HepG2 (cell line): Measurements from ENCODE around the gene SERPINA3. TPM values are rescaled to one million over a fixed set of nuclear protein-coding genes. Genes with fewer than 3 reads are reported as not detected.

Source experiments
- CHD2 ChIP-seq: IDR thresholded peaks from 2 replicates; pipeline ENCODE4 v1.6.1; 2011; ENCODE audit warnings: low read depth, low read length, improper control_type of control experiment
- CHD4 ChIP-seq: fragments of 200-600 bp; sonication (generic); IDR thresholded peaks from 2 replicates; pipeline ENCODE4 v1.7.0; 2017; ENCODE audit warnings: mild to moderate bottlenecking, low read length, borderline replicate concordance
- ESRRA ChIP-seq: sonication (generic); formaldehyde crosslinking; IDR thresholded peaks from 2 replicates; pipeline ENCODE4 v1.5.1; 2020; ENCODE audit warnings: mild to moderate bottlenecking, low read depth, missing genetic modification reagents
- HDAC1 ChIP-seq: sonication (generic); formaldehyde crosslinking; IDR thresholded peaks from 2 replicates; pipeline ENCODE4 v1.5.1; 2020; ENCODE audit warnings: mild to moderate bottlenecking, missing genetic modification reagents
- HNF4A ChIP-seq: sonication (generic); formaldehyde crosslinking; IDR thresholded peaks from 2 replicates; pipeline ENCODE4 v1.4.0; 2020; ENCODE audit warnings: missing genetic modification reagents
- ISL2 ChIP-seq: sonication (generic); formaldehyde crosslinking; IDR thresholded peaks from 2 replicates; pipeline ENCODE4 v1.5.0; 2020; ENCODE audit warnings: missing genetic modification reagents
- KLF15 ChIP-seq: sonication (generic); formaldehyde crosslinking; IDR thresholded peaks from 2 replicates; pipeline ENCODE4 v1.8.1; 2023; ENCODE audit warnings: borderline replicate concordance, mild to moderate bottlenecking, inconsistent platforms, missing genetic modification reagents, mixed read lengths
- MBD4 ChIP-seq: IDR thresholded peaks from 2 replicates; pipeline ENCODE4 v1.6.1; 2012; ENCODE audit warnings: low read length, inconsistent platforms, borderline replicate concordance
- NR2F6 ChIP-seq, 2 experiments: IDR thresholded peaks; 2 replicates each; pipeline ENCODE4 v1.6.1; 2016; ENCODE audit warnings: antibody characterized with exemption in 1 of 2, mild to moderate bottlenecking in 1 of 2
- PITX1 ChIP-seq: sonication (generic); formaldehyde crosslinking; IDR thresholded peaks from 2 replicates; pipeline ENCODE4 v1.5.1; 2020; ENCODE audit warnings: mild to moderate bottlenecking, missing genetic modification reagents
- PTBP1 ChIP-seq: fragments of 200-400 bp; formaldehyde crosslinking; IDR thresholded peaks from 2 replicates; pipeline ENCODE4 v1.6.1; 2018; ENCODE audit warnings: low read length, low read depth; ENCODE audit not compliant: poor library complexity, severe bottlenecking
- SIN3B ChIP-seq: fragments of 150-350 bp; IDR thresholded peaks from 2 replicates; pipeline ENCODE4 v1.6.1; 2014; ENCODE audit warnings: low read length
- SOX5 ChIP-seq: IDR thresholded peaks from 2 replicates; pipeline ENCODE4 v1.6.1; 2016; ENCODE audit warnings: borderline replicate concordance
- SSRP1 ChIP-seq: IDR thresholded peaks from 2 replicates; pipeline ENCODE4 v1.6.1; 2016; ENCODE audit warnings: control low read depth
- STAG1 ChIP-seq: sonication (generic); formaldehyde crosslinking; IDR thresholded peaks from 2 replicates; pipeline ENCODE4 v1.4.0; 2020; ENCODE audit warnings: missing genetic modification reagents
- TARDBP ChIP-seq: sonication (generic); formaldehyde crosslinking; IDR thresholded peaks from 2 replicates; pipeline ENCODE4 v1.8.0; 2022; ENCODE audit warnings: mild to moderate bottlenecking, missing genetic modification reagents
- ZNF20 ChIP-seq: sonication (generic); formaldehyde crosslinking; IDR thresholded peaks from 2 replicates; pipeline ENCODE4 v1.4.0; 2020; ENCODE audit warnings: mild to moderate bottlenecking, moderate library complexity, missing genetic modification reagents
- ZNF326 ChIP-seq: sonication (generic); formaldehyde crosslinking; IDR thresholded peaks from 2 replicates; pipeline ENCODE4 v1.4.0; 2020; ENCODE audit warnings: missing genetic modification reagents, borderline replicate concordance
- ZNF383 ChIP-seq: sonication (generic); formaldehyde crosslinking; IDR thresholded peaks from 2 replicates; pipeline ENCODE4 v1.4.0; 2020; ENCODE audit warnings: missing genetic modification reagents, mild to moderate bottlenecking, borderline replicate concordance
- ZNF660 ChIP-seq: sonication (generic); formaldehyde crosslinking; IDR thresholded peaks from 2 replicates; pipeline ENCODE4 v1.5.1; 2020; ENCODE audit warnings: mild to moderate bottlenecking, low read depth, missing genetic modification reagents, borderline replicate concordance
- ZSCAN25 ChIP-seq: sonication (generic); formaldehyde crosslinking; IDR thresholded peaks from 2 replicates; pipeline ENCODE4 v1.8.0; 2022; ENCODE audit warnings: mild to moderate bottlenecking, missing genetic modification reagents
- ZSCAN9 ChIP-seq: IDR thresholded peaks from 2 replicates; pipeline ENCODE4 v1.6.1; 2016; ENCODE audit warnings: borderline replicate concordance
- polyA plus RNA-seq, 8 experiments: library from polyadenylated mRNA; depleted of rRNA in 3 of 8; stranded (reverse) in 7 of 8; unstranded in 1 of 8; fragments of >200 nt; fragmentation: Illumina TruSeq in 4 of 8; extraction: Trizol in 4 of 8; gene quantifications; 2 replicates each; pipeline versions ENCODE4 v1.2.1 to v1.2.3, GENCODE V29; 2011 to 2016; ENCODE audit warnings: low read depth in 4 of 8, missing spikeins in 1 of 8, mixed read lengths in 1 of 8; ENCODE audit not compliant: insufficient read depth in 1 of 8
- total RNA-seq, 5 experiments: library from RNA; depleted of rRNA; stranded (reverse); fragments of >200 nt; fragmentation: Illumina TruSeq; extraction: Trizol; gene quantifications; 2 replicates each; pipeline ENCODE4 v1.2.3, GENCODE V29; 2016; ENCODE audit warnings: low read depth in 1 of 5
- TF ChIP-seq, protein P1 (sequence below): sonication (generic); formaldehyde crosslinking; IDR thresholded peaks from 2 replicates; pipeline ENCODE4 v1.4.0; 2020; ENCODE audit warnings: missing genetic modification reagents
- TF ChIP-seq, protein P2 (sequence below): sonication (generic); formaldehyde crosslinking; IDR thresholded peaks from 2 replicates; pipeline ENCODE4 v1.8.1; 2023; ENCODE audit warnings: mild to moderate bottlenecking, moderate library complexity, missing genetic modification reagents
- TF ChIP-seq, protein P3 (sequence below): sonication (generic); formaldehyde crosslinking; IDR thresholded peaks from 2 replicates; pipeline ENCODE4 v1.5.0; 2020; ENCODE audit warnings: mild to moderate bottlenecking, missing genetic modification reagents

The SERPINA3 gene
- total and polyA plus RNA-seq, 2 of the 13 experiments (the other 11 are each of a cell fraction or from before 2014, with no cell fraction given): 825 to 2,200 TPM

DNA sequence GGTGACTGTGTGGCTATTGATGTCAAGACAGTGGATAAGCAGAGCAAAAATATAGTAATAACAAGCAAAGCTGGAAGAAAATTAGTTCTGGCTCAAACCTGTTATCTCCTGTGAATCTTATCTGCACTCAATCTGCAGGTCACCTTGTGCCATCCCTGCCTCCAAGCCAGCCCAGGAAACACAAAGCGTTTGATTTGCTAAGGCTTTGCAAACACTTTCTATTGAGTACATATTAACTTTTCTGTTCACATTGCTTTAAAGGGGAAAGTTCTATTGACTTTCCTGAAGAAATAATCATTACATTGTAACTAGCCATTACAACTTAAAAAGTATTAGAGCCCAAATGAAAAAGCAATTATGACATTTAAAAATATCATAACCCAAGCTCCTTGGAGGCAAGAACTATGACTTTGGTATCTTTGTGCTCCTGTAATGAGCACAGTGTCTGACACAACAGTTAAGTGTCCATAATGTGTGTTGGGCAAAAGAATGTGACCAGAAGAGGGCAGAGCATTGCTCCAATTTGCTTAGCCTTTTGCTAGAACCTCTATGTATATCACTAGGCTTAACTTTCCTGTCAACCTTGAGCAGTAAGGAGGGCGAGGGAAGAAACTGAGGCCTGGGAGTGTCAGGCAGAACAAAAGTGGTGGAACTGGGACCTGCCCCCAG, 24.7 kb downstream of the SERPINA3 start (continued):
- no peak for TF ChIP-seq ZNF20 (CRISPR knock-in tag)
- no peak for TF ChIP-seq KLF15
- TF ChIP-seq, protein P1, sequence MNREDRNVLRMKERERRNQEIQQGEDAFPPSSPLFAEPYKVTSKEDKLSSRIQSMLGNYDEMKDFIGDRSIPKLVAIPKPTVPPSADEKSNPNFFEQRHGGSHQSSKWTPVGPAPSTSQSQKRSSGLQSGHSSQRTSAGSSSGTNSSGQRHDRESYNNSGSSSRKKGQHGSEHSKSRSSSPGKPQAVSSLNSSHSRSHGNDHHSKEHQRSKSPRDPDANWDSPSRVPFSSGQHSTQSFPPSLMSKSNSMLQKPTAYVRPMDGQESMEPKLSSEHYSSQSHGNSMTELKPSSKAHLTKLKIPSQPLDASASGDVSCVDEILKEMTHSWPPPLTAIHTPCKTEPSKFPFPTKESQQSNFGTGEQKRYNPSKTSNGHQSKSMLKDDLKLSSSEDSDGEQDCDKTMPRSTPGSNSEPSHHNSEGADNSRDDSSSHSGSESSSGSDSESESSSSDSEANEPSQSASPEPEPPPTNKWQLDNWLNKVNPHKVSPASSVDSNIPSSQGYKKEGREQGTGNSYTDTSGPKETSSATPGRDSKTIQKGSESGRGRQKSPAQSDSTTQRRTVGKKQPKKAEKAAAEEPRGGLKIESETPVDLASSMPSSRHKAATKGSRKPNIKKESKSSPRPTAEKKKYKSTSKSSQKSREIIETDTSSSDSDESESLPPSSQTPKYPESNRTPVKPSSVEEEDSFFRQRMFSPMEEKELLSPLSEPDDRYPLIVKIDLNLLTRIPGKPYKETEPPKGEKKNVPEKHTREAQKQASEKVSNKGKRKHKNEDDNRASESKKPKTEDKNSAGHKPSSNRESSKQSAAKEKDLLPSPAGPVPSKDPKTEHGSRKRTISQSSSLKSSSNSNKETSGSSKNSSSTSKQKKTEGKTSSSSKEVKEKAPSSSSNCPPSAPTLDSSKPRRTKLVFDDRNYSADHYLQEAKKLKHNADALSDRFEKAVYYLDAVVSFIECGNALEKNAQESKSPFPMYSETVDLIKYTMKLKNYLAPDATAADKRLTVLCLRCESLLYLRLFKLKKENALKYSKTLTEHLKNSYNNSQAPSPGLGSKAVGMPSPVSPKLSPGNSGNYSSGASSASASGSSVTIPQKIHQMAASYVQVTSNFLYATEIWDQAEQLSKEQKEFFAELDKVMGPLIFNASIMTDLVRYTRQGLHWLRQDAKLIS: no peak
- peak; percentile 81 for TF ChIP-seq HDAC1 (CRISPR knock-in tag)
- TF ChIP-seq STAG1 (CRISPR knock-in tag): peak; percentile 59
- 0 out of 2 replicates have a peak, but pooled peaks have one; percentile 51 for TF ChIP-seq ESRRA (CRISPR knock-in tag)
- TF ChIP-seq NR2F6 (IDR thresholded peaks at IDR 0.05): peak; percentile 95
- TF ChIP-seq NR2F6 (CRISPR knock-in tag; IDR thresholded peaks at IDR 0.05): peak; percentile 91
- TF ChIP-seq ZNF326: no peak
- TF ChIP-seq HNF4A (CRISPR knock-in tag): peak; percentile 83
- TF ChIP-seq, protein P2, sequence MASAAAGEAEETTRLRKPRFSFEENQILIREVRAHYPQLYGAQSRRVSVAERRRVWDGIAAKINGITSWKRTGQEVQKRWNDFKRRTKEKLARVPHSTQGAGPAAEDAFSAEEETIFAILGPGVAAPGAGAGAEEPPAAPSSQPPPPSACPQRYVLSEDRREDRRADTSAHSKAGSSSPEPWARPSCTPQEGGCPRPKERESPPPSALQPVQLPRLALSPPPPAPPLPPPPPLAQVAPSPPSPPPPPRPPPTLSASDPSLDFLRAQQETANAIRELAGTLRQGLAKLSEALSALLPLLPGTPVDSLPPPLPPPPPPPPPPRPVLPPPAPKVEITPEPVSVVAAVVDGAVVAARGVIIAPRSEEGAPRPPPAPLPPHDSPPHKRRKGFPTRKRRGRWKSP (CRISPR knock-in tag): 0 out of 2 replicates have a peak, but pooled peaks have one; percentile 32
- TF ChIP-seq, protein P3, sequence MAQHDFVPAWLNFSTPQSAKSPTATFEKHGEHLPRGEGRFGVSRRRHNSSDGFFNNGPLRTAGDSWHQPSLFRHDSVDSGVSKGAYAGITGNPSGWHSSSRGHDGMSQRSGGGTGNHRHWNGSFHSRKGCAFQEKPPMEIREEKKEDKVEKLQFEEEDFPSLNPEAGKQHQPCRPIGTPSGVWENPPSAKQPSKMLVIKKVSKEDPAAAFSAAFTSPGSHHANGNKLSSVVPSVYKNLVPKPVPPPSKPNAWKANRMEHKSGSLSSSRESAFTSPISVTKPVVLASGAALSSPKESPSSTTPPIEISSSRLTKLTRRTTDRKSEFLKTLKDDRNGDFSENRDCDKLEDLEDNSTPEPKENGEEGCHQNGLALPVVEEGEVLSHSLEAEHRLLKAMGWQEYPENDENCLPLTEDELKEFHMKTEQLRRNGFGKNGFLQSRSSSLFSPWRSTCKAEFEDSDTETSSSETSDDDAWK (CRISPR knock-in tag): no peak
- TF ChIP-seq CHD2: no peak
- TF ChIP-seq SSRP1: 0 out of 2 replicates have a peak, but pooled peaks have one; percentile 56
- peak; percentile 99 for TF ChIP-seq PITX1 (CRISPR knock-in tag)
- peak; percentile 46; the same call in 1 of the 2 replicates for TF ChIP-seq ZSCAN9
- no peak for TF ChIP-seq ZNF383 (CRISPR knock-in tag)
- no peak for TF ChIP-seq ZNF660 (CRISPR knock-in tag)
- TF ChIP-seq MBD4: peak; percentile 84; the same call in 1 of the 2 replicates
- peak; percentile 97 for TF ChIP-seq ISL2 (CRISPR knock-in tag)
- TF ChIP-seq PTBP1: no peak
- TF ChIP-seq ZSCAN25 (CRISPR knock-in tag): 0 out of 2 replicates have a peak, but pooled peaks have one; percentile 31
- TF ChIP-seq SIN3B: no peak
- TF ChIP-seq CHD4: 0 out of 2 replicates have a peak, but pooled peaks have one; percentile 28
- peak; percentile 88 for TF ChIP-seq TARDBP (CRISPR knock-in tag)
- peak; percentile 76; the same call in 1 of the 2 replicates for TF ChIP-seq SOX5 (CRISPR knock-in tag)
